NCI-H748 treated with DMSO at 0.1 percent for 48 hours (cell line): ENCODE data around the gene C11orf52.
"Not testable (repeated sequence)": the region's sequence is repeated elsewhere in the genome, so short reads cannot be mapped to it uniquely, and the experiment has no call there.

Experiments used
- DNase-seq: peaks from one replicate; lab custom pipeline; 2025; lab: John Stamatoyannopoulos, UW

Gene C11orf52, protein sequence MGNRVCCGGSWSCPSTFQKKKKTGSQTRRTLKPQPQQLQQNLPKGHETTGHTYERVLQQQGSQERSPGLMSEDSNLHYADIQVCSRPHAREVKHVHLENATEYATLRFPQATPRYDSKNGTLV

DNA sequence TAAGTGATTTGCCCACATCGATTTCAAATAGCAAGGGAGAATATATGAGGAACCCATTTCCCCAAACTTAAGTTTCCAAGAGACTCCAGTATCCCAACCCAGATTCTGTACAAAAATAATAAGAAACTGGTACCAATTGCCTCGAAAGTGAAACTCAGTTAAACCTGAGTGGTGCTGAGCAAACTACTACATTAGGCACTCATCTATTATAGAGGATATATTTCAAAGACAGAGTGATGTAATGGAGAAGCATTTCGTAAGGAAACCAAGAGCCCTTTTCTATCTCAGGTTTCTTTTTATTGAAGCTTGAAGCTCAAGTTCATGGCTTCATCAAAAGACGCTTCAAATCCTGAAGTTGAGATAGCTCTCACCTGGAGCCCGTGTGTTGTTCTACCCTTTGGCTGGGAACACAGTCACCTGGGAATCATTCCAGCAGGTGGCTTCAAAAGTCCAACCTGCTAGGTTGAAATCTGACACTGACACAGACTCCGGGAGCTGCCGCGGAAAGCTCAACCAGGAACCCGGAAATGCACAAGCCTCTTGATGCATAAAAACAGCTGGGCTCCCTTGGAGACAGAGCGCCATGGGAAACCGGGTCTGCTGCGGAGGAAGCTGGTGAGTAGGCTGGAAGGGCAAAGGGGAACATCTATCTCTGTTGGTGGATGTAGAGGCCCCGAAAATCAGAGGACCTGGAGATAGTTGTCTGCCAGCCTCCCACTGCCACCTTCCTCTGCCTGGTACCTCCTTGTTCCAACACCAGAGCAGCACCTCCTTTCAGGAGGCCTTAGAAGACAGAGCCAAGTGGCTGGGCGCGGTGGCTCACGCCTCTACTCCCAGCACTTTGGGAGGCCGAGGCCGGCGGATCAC is at the start of gene C11orf52:
Gene C11orf52 (plus strand): TSS at position 524 of the 867 bp plus-strand sequence. CDS start 60 bp downstream, at position 584.
- DNase-seq: peak; percentile 86

- DNase-seq: no peak
Observed at GRCh38 chr11:111870113-111870512, 48.6 kb upstream of the C11orf52 start.

GRCh38 chr11:111870522-111870885 is 48.2 kb upstream of the C11orf52 start:
- no peak for DNase-seq

DNA sequence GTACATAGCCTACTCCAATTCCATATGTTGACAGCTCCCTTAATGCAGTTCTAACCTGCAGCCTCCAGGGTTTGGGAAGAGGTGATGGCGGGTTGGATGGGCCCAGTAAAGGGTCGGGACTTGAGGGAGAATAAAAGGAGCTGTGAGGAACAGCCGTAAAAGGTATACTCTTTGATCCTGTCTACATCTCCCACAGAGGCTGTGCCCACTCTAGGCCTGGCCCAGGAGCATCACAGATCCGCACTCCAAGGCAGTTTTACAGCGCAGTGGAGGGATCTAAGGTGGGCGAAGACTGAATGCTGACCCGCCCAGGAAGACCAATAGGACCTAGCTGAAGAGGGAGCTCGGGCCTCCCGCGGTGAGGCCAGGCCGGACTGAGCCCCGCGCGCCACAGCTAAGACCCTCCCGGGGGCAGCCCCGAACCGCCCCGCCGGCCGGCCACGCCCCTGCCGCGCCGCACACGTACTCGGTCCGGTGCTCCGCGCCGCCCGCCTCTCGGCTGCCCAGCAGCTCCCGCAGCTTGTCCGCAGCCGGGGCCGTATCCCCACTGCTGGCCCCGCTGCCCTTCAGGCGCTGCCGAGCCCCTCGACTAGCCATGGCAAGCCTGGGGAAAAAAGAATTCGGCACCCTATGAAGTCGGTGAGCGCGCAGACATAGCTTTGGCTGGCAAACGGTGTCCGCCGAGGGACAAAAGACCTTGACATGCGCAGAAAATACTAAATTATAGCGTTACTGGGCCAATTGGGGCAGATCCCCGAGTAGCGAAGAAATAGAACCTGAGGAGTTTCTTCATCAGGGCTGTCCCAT is 47.6 kb upstream of the C11orf52 start, which contains the start of gene ALG9:
Gene ALG9 (minus strand): TSS at position 696 of the 807 bp plus-strand sequence. CDS start 99 bp downstream, at position 597.
- peak; percentile 29 for DNase-seq

- DNase-seq: no peak
Observed at GRCh38 chr11:111871693-111872161, 47.0 kb upstream of the C11orf52 start.

DNA sequence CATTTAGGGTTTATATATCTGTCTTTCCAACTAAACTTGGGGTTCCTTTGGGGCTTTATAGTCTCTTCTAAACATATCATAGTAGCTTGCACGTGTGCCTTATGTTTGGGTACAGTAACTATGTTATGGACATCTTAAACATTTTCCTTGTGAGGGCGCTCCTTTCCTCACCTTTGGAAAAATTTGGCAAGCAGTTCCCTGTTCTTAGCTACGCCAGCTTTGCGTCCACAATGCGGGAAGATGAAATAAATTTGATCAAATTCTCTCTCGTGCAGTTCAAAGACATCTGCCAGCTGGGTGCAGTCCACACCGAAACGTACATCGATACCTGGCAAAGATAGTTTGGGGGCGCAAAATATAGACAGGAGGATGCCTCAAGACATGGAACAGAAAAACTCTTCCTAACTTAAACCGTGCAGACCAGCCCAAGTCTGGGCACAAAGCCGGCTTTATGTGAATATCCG is 40.3 kb upstream of the C11orf52 start:
- DNase-seq: no peak

DNA sequence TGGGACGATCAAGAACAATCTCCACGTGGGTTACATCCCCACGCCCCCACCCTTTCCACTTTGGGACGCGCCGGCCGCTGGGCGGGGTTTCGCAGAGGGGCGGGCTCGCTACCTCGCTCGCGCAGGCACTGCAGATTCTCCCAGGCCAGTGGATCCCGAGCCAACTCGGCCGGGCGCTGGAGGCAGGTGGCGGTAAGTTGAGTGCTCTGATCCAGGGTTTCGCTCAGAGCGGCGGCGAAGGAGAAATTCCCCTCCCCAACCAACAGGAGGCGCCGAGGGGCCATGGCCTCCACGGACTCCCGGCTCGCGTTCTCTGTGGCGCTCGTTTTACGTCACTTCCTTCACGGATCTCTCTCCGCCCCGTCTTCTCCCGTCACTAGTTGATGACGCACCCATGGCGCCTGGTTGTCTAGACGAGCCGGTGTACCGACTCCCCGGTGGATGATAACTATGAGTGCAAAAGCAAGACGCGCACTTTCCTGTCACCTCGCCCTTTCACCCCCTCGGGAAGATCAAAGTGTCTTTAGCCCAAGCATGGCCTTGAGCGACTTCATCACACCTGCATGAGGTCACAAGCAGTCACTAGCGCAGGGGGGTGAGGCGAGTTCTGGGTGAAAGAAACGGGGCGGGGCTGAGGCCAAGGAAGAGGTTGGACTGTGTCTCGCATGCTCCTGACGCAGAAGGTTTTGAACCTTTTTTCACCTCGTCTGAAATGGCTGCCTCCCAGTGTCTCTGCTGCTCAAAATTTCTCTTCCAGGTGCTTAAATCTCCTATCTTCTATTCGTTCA is 39.7 kb upstream of the C11orf52 start, which contains the start of the genes CFAP68 and FDXACB1:
Gene CFAP68 (plus strand): TSS at position 693 of the 788 bp plus-strand sequence. CDS start 20 bp downstream, at position 713.
Gene FDXACB1 (minus strand): TSS at position 317 of the 788 bp plus-strand sequence. CDS start 33 bp downstream, at position 284.
- peak; percentile 85 for DNase-seq

- DNase-seq: no peak
Observed at GRCh38 chr11:111879637-111879960, 39.1 kb upstream of the C11orf52 start.

- DNase-seq: no peak
Observed at GRCh38 chr11:111882202-111882601, 36.5 kb upstream of the C11orf52 start.

GRCh38 chr11:111885053-111885452 is 33.7 kb upstream of the C11orf52 start:
- DNase-seq: not testable (repeated sequence)

DNA sequence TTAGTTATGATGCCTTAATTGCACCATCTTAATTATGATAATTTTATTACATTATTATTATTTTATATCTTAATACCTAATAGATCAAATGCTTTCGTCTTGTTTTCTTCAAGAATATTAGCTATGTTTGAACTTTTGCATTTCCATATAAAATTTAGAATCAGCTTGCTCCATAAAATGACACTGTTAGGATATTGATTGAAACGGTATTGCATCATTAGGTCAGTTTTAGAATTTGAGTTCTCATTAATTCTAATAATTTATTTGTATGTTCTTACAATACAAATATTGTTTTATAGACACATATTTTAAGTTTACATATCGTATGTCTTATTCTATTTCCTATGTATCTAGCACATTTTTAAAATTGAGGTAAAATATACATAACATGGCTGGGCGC is 32.7 kb upstream of the C11orf52 start:
- DNase-seq: no peak

GRCh38 chr11:111886844-111887243 is 31.9 kb upstream of the C11orf52 start:
- no peak for DNase-seq

- no peak for DNase-seq
Observed at GRCh38 chr11:111905411-111905810, 13.3 kb upstream of the C11orf52 start.

- DNase-seq: no peak
Observed at GRCh38 chr11:111906680-111907079, 12.0 kb upstream of the C11orf52 start.

- no peak for DNase-seq
Observed at GRCh38 chr11:111908639-111909305, 9.9 kb upstream of the C11orf52 start.

DNA sequence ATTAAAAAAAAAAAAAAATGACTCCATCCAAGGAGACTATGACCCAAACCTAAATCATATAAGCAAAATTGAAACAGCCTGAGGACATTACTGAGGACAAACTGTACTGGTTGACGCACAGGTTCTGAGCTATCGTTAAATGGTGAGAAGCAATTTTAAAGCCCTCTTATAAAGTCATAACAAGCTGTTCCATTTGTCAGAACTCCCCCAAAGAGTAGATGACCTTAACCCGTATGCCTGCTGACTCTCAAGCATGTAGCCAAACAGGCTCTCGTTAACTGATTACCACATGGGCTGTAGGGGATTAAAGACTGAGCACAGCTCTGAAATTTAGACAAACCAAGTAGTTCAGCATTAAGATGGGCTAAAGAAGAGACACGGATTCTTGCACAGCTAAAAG is 9.3 kb upstream of the C11orf52 start:
- no peak for DNase-seq

DNA sequence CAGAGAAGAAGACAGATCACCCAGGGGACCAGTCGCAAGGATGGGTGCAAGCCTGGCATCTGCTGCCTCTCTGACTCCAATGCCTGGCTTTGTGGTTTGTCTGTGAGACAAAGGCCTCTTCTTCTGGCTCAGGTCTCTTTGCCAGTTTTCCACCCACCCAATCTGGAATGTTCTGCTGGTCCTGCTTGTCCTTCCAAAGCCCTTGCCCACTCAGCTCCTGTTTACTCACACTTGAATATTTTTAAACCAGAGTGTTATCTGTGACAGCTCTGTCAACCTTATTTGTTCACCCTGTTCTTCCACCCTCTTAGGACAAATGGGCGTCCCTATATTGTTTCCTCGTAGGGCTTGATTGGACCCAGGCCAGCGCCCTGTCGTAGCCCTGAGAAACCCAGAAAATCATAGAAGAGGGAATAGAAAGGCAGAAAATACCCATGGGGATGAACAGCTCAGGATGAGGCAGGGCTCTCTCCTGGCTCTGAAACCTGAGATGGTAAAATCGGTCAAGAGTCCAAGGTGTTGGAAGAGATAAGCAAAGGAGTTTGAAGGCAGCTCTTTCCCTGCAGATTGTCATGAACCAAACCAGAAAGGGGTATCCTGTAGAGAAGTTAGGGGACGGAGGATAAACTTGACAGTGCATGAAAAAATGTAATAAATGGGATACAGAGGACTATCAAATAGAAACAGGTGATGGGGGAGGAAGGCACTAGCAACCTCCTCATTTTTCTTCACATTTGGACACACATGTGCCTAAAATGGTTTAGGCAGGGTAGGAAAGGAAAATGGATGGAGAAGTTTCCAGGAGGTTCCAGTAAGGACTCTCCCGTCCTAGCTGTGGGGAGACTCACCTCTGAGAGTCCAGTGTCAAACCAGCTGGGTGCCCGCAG is 7.8 kb upstream of the C11orf52 start:
- no peak for DNase-seq

- DNase-seq: no peak
Observed at GRCh38 chr11:111911563-111912401, 6.9 kb upstream of the C11orf52 start, which contains the start of gene CRYAB. Gene CRYAB (minus strand): TSS chr11:111911770. CDS start chr11:111911724, 46 bp downstream.

- DNase-seq: no peak
Observed at GRCh38 chr11:111912535-111912934, 6.2 kb upstream of the C11orf52 start, which contains the start of gene HSPB2. Gene HSPB2 (plus strand): TSS chr11:111912734. CDS start chr11:111912830, 96 bp downstream.
